HepG2 (cell line): ENCODE results near the gene GPR89B. TPM values are rescaled to one million over a fixed set of nuclear protein-coding genes. Genes with fewer than 3 reads are reported as not detected.

Experiments
- ATAC-seq: fragments of 200-7000 bp; cut with Tn5 transposase; 3 replicates; pipeline ENCODE4 v1.9.1; 2020; ENCODE audit warnings: mild to moderate bottlenecking, moderate library complexity
- BruUV-seq: library from RNA; stranded (reverse); fragments of 400-500 nt; replicated peaks from 2 replicates; lab custom pipeline; 2021; lab: Mats Ljungman, UMichigan
- CTCF ChIA-PET: fragments of 300-600 bp; formaldehyde crosslinking; extraction: SDS; loops from one replicate; lab custom pipeline; 2021; ENCODE audit warnings: low total read pairs, inconsistent platforms, low intra/inter-chr PET ratio; lab: Yijun Ruan, JAX
- POLR2A ChIA-PET: fragments of 350-600 bp; sonication (Branson Sonifier 250); formaldehyde crosslinking; loops from one replicate; lab custom pipeline; 2020; ENCODE audit warnings: antibody characterized with exemption, inconsistent platforms; lab: Yijun Ruan, JAX
- DNase-seq: peaks from one replicate; pipeline ENCODE4 v3.0.0-alpha.2; 2015; ENCODE audit warnings: low spot score
- FAIRE-seq: peaks from 3 replicates; lab custom pipeline; 2011; peaks lifted over from hg19 to GRCh38; lab: Jason Lieb, UNC
- H2AFZ ChIP-seq: one replicate; pipeline ENCODE4 v1.6.1; 2011; ENCODE audit warnings: low read length, inconsistent platforms
- H3K27ac ChIP-seq: fragments of 300-600 bp; 3 replicates; pipeline ENCODE4 v1.8.0; 2011; ENCODE audit warnings: mixed run types, mild to moderate bottlenecking, mixed read lengths, low read length, inconsistent platforms; ENCODE audit not compliant: insufficient read depth; ENCODE audit errors: extremely low read length
- H3K27me3 ChIP-seq, 2 experiments: fragments of 200-600 bp in 1 of 2; 2 replicates in 1 of 2; 3 replicates in 1 of 2; pipeline versions ENCODE4 v1.6.0 to v1.8.0; 2011; ENCODE audit warnings: low read length in 2 of 2, mild to moderate bottlenecking in 2 of 2, moderate library complexity in 2 of 2, inconsistent platforms in 1 of 2; ENCODE audit not compliant: insufficient read depth in 2 of 2, control insufficient read depth in 1 of 2
- H3K36me3 ChIP-seq, 2 experiments: fragments of 200-600 bp in 1 of 2; replicated peaks in 1 of 2; 2 replicates in 1 of 2; 3 replicates in 1 of 2; pipeline versions ENCODE4 v1.5.1 to v1.8.0; 2011; ENCODE audit warnings: low read length in 2 of 2, inconsistent platforms in 1 of 2; ENCODE audit not compliant: insufficient read depth in 2 of 2, control insufficient read depth in 1 of 2
- H3K4me1 ChIP-seq: 2 replicates; pipeline ENCODE4 v1.5.1; 2012; ENCODE audit warnings: low read length, inconsistent platforms; ENCODE audit not compliant: insufficient read depth
- H3K4me2 ChIP-seq: 2 replicates; pipeline ENCODE4 v1.6.0; 2011; ENCODE audit warnings: low read depth, low read length, inconsistent platforms
- H3K4me3 ChIP-seq, 3 experiments: fragments of 200-600 bp in 1 of 3; sonication (generic), shearing (Covaris generic) in 1 of 3; replicated peaks in 1 of 3; 2 replicates each; pipeline ENCODE4 v1.5.1; 2011 to 2016; ENCODE audit warnings: low read length in 3 of 3, inconsistent platforms in 2 of 3, low read depth in 2 of 3, mild to moderate bottlenecking in 2 of 3, control low read depth in 1 of 3, mixed read lengths in 1 of 3; ENCODE audit not compliant: insufficient read depth in 1 of 3
- H3K79me2 ChIP-seq: one replicate; pipeline ENCODE4 v1.6.1; 2011; ENCODE audit warnings: low read length, inconsistent platforms; ENCODE audit not compliant: insufficient read depth
- H3K9ac ChIP-seq: 2 replicates; pipeline ENCODE4 v1.6.0; 2011; ENCODE audit warnings: mild to moderate bottlenecking, low read depth, low read length, inconsistent platforms; ENCODE audit not compliant: insufficient read depth
- H3K9me3 ChIP-seq: 2 replicates; pipeline ENCODE4 v1.5.1; 2012; ENCODE audit warnings: mild to moderate bottlenecking, low read length
- H4K20me1 ChIP-seq: 2 replicates; pipeline ENCODE4 v1.6.0; 2011; ENCODE audit warnings: inconsistent platforms, mild to moderate bottlenecking, low read length, moderate library complexity; ENCODE audit not compliant: insufficient read depth
- PAWR ChIP-seq: sonication (generic); formaldehyde crosslinking; IDR thresholded peaks from 2 replicates; pipeline ENCODE4 v1.4.0; 2020; ENCODE audit warnings: missing genetic modification reagents, mild to moderate bottlenecking, borderline replicate concordance
- POLR2G ChIP-seq: fragments of 200-400 bp; formaldehyde crosslinking; IDR thresholded peaks from 2 replicates; pipeline ENCODE4 v1.6.1; 2018; ENCODE audit warnings: mild to moderate bottlenecking, low read depth, low read length, moderate library complexity
- RELA ChIP-seq: sonication (generic); formaldehyde crosslinking; IDR thresholded peaks from 2 replicates; pipeline ENCODE4 v1.4.0; 2020; ENCODE audit warnings: missing genetic modification reagents
- SKI ChIP-seq: fragments of 450-650 bp; IDR thresholded peaks from one replicate; pipeline ENCODE4 v1.6.1; 2018; ENCODE audit warnings: mild to moderate bottlenecking; ENCODE audit not compliant: partially characterized antibody
- ZFAT ChIP-seq: sonication (generic); formaldehyde crosslinking; conservative IDR thresholded peaks from 2 replicates; pipeline ENCODE4 v1.8.1; 2023; ENCODE audit warnings: missing genetic modification reagents, inconsistent platforms
- ZMYM2 ChIP-seq: sonication (generic); formaldehyde crosslinking; IDR thresholded peaks from 2 replicates; pipeline ENCODE4 v1.8.0; 2022; ENCODE audit warnings: mild to moderate bottlenecking, missing genetic modification reagents
- ZNF431 ChIP-seq: sonication (generic); formaldehyde crosslinking; IDR thresholded peaks from 2 replicates; pipeline ENCODE4 v1.9.0; 2022; ENCODE audit warnings: missing genetic modification reagents, low read depth, mild to moderate bottlenecking, borderline replicate concordance
- ZNF558 ChIP-seq: sonication (generic); formaldehyde crosslinking; IDR thresholded peaks from 2 replicates; pipeline ENCODE4 v1.9.0; 2022; ENCODE audit warnings: mild to moderate bottlenecking, missing genetic modification reagents, borderline replicate concordance
- ZNF644 ChIP-seq: IDR thresholded peaks from 2 replicates; pipeline ENCODE4 v1.6.1; 2016; ENCODE audit warnings: low read depth
- ZNF660 ChIP-seq: sonication (generic); formaldehyde crosslinking; IDR thresholded peaks from 2 replicates; pipeline ENCODE4 v1.5.1; 2020; ENCODE audit warnings: mild to moderate bottlenecking, low read depth, missing genetic modification reagents, borderline replicate concordance
- ZNF75D ChIP-seq: sonication (generic); formaldehyde crosslinking; IDR thresholded peaks from 2 replicates; pipeline ENCODE4 v1.8.1; 2023; ENCODE audit warnings: missing genetic modification reagents, mild to moderate bottlenecking, borderline replicate concordance
- ZNF775 ChIP-seq: sonication (generic); formaldehyde crosslinking; IDR thresholded peaks from 2 replicates; pipeline ENCODE4 v1.4.0; 2020; ENCODE audit warnings: missing genetic modification reagents, mild to moderate bottlenecking, moderate library complexity, borderline replicate concordance
- WGBS: methylation state at CpG from one replicate; pipeline ENCODE4 v1.1.6; 2017; ENCODE audit warnings: low lambda C conversion rate; 5-methylcytosine and 5-hydroxymethylcytosine counted together
- in situ Hi-C: cut with HindIII; loops from 2 replicates; pipeline ENCODE4 v1.10.0; 2017; ENCODE audit warnings: low pct_unique_long_range_greater_than_20kb; ENCODE audit not compliant: extremely low pct_ligation_motif_present
- intact Hi-C: fragments of 100-400 bp; cut with micrococcal nuclease; formaldehyde crosslinking; loops from one replicate; pipeline ENCODE4 v1.10.0; 2022; ENCODE audit not compliant: unreplicated experiment
- polyA plus RNA-seq, 8 experiments: library from polyadenylated mRNA; depleted of rRNA in 3 of 8; stranded (reverse) in 7 of 8; unstranded in 1 of 8; fragments of >200 nt; fragmentation: Illumina TruSeq in 4 of 8; extraction: Trizol in 4 of 8; gene quantifications; 2 replicates each; pipeline versions ENCODE4 v1.2.1 to v1.2.3, GENCODE V29; 2011 to 2016; ENCODE audit warnings: low read depth in 4 of 8, missing spikeins in 1 of 8, mixed read lengths in 1 of 8; ENCODE audit not compliant: insufficient read depth in 1 of 8
- total RNA-seq, 5 experiments: library from RNA; depleted of rRNA; stranded (reverse); fragments of >200 nt; fragmentation: Illumina TruSeq; extraction: Trizol; gene quantifications; 2 replicates each; pipeline ENCODE4 v1.2.3, GENCODE V29; 2016; ENCODE audit warnings: low read depth in 1 of 5
- TF ChIP-seq, protein P1 (sequence below): sonication (generic); formaldehyde crosslinking; IDR thresholded peaks from 2 replicates; pipeline ENCODE4 v1.4.0; 2020; ENCODE audit warnings: mild to moderate bottlenecking, low read depth, missing genetic modification reagents
- TF ChIP-seq, protein P2 (sequence below): sonication (generic); formaldehyde crosslinking; IDR thresholded peaks from 2 replicates; pipeline ENCODE4 v1.9.0; 2021; ENCODE audit warnings: missing genetic modification reagents, borderline replicate concordance

The GPR89B gene
- total and polyA plus RNA-seq, 2 of the 13 experiments (the other 11 are each of a cell fraction or from before 2014, with no cell fraction given): 12.2 to 20.1 TPM

DNA sequence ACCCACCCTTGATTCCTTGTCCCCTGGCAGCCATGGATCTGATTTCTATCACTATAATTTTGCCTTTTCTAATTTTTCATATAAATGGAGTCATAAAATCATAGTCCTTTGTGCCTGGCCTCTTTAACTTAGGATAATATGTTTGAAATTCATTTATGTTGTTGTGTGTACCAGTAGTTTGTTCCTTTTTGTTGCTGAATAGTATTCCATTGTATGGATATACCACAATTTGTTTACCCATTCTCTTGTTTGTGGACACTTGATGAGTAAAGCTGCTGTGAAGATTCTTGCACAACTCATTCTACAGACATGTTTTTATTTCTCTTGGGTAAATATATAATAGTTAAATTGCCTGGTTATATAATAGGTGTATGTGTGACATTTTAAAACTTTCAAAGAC is 48.3 kb upstream of the GPR89B start:
- ChIA-PET CTCF (no interaction called here), POLR2A (no interaction called here)
- no peak for TF ChIP-seq ZNF775 (CRISPR knock-in tag)
- Histone ChIP-seq H3K4me3 (no peak overlapping the region), H3K9ac (no peak overlapping the region), H2AFZ (no peak overlapping the region), H3K27me3 (no peaks in the 10 kb centered on the region), H3K4me1 (no peaks in the 10 kb centered on the region), H3K27ac (no peak overlapping the region), H3K79me2 (no peaks in the 10 kb centered on the region), H3K9me3 (no peaks in the 10 kb centered on the region), H4K20me1 (no peaks in the 10 kb centered on the region), H3K36me3 (no peaks in the 10 kb centered on the region), H3K4me2 (no peak overlapping the region)
- no peak for ATAC-seq
- intact Hi-C loops (no loop called here), in situ Hi-C loops (no loop called here)
- DNase-seq: no peak
- BruUV-seq: no TSS peak
- no peak for FAIRE-seq

DNA sequence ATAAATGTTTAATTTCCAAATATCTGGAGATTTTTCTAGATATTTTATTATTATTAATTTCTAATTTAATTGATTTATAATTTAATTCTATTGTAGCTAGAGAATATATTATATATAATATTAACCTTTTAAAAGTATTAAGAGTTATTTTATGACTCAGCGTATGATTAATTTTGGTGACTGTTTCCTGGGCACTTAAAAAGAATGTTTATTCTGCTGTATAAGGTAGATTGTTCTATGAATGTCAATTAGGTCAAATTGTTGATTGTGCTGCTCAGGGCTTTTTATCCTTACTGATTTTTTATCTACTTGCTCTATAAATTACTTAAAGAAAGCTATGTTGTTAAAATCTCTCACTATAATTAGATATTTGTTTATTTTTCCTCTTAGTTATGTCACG is 45.7 kb upstream of the GPR89B start:
- Histone ChIP-seq H3K79me2 (no peaks in the 10 kb centered on the region), H3K9me3 (no peaks in the 10 kb centered on the region), H3K4me2 (no peak overlapping the region), H3K27ac (no peak overlapping the region), H3K36me3 (no peaks in the 10 kb centered on the region), H3K9ac (no peak overlapping the region), H3K4me1 (no peaks in the 10 kb centered on the region), H4K20me1 (no peaks in the 10 kb centered on the region), H3K27me3 (no peaks in the 10 kb centered on the region), H2AFZ (no peak overlapping the region), H3K4me3 (no peak overlapping the region)
- FAIRE-seq (no peak), ATAC-seq (no peak), DNase-seq (no peak)
- POLR2A ChIA-PET: no interaction called here
- intact Hi-C loops (no loop called here), in situ Hi-C loops (no loop called here)
- CTCF ChIA-PET: no interaction called here
- no TSS peak for BruUV-seq
- WGBS: 4% methylated on average over 2 of the region's 2 CpGs
- no peak for TF ChIP-seq ZNF558 (CRISPR knock-in tag)
- no peak for TF ChIP-seq ZMYM2 (CRISPR knock-in tag)
- no peak for TF ChIP-seq PAWR
- no peak for TF ChIP-seq RELA (CRISPR knock-in tag)
- TF ChIP-seq ZNF644 (CRISPR knock-in tag): no peak
- TF ChIP-seq ZNF660: no peak
- TF ChIP-seq SKI: no peak
- TF ChIP-seq POLR2G: no peak
- TF ChIP-seq ZFAT (CRISPR knock-in tag): no peak
- TF ChIP-seq, protein P1, sequence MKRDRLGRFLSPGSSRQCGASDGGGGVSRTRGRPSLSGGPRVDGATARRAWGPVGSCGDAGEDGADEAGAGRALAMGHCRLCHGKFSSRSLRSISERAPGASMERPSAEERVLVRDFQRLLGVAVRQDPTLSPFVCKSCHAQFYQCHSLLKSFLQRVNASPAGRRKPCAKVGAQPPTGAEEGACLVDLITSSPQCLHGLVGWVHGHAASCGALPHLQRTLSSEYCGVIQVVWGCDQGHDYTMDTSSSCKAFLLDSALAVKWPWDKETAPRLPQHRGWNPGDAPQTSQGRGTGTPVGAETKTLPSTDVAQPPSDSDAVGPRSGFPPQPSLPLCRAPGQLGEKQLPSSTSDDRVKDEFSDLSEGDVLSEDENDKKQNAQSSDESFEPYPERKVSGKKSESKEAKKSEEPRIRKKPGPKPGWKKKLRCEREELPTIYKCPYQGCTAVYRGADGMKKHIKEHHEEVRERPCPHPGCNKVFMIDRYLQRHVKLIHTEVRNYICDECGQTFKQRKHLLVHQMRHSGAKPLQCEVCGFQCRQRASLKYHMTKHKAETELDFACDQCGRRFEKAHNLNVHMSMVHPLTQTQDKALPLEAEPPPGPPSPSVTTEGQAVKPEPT (CRISPR knock-in tag): no peak
- TF ChIP-seq ZNF75D (CRISPR knock-in tag): no peak
- TF ChIP-seq, protein P2, sequence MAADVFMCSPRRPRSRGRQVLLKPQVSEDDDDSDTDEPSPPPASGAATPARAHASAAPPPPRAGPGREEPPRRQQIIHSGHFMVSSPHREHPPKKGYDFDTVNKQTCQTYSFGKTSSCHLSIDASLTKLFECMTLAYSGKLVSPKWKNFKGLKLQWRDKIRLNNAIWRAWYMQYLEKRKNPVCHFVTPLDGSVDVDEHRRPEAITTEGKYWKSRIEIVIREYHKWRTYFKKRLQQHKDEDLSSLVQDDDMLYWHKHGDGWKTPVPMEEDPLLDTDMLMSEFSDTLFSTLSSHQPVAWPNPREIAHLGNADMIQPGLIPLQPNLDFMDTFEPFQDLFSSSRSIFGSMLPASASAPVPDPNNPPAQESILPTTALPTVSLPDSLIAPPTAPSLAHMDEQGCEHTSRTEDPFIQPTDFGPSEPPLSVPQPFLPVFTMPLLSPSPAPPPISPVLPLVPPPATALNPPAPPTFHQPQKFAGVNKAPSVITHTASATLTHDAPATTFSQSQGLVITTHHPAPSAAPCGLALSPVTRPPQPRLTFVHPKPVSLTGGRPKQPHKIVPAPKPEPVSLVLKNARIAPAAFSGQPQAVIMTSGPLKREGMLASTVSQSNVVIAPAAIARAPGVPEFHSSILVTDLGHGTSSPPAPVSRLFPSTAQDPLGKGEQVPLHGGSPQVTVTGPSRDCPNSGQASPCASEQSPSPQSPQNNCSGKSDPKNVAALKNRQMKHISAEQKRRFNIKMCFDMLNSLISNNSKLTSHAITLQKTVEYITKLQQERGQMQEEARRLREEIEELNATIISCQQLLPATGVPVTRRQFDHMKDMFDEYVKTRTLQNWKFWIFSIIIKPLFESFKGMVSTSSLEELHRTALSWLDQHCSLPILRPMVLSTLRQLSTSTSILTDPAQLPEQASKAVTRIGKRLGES: no peak
- TF ChIP-seq ZNF431 (CRISPR knock-in tag): no peak
